HG03575 (cell line): ENCODE results near the gene MTCH1.

Experiments
- ATAC-seq: cut with Tn5 transposase; IDR thresholded peaks from one replicate; pipeline ENCODE4 v1.9.1; 2021; ENCODE audit not compliant: unreplicated experiment, insufficient number of reproducible peaks, low FRiP score; ENCODE audit errors: extremely low read depth

The MTCH1 gene

GRCh38 chr6:36938536-36938935, 47.5 kb downstream of the MTCH1 start:
- no peak for ATAC-seq

GRCh38 chr6:36937896-36938295, 48.1 kb downstream of the MTCH1 start:
- ATAC-seq = no peak

- no peak for ATAC-seq
Observed at GRCh38 chr6:36936824-36937223, 49.2 kb downstream of the MTCH1 start.

GRCh38 chr6:36934901-36935300, 51.1 kb downstream of the MTCH1 start:
- ATAC-seq = no peak

GRCh38 chr6:36933519-36933918, 52.5 kb downstream of the MTCH1 start:
- ATAC-seq = no peak

GRCh38 chr6:36933102-36933501, 52.9 kb downstream of the MTCH1 start:
- no peak for ATAC-seq

- ATAC-seq = no peak
Observed at GRCh38 chr6:36930483-36930882, 55.5 kb downstream of the MTCH1 start.

- ATAC-seq = no peak
Observed at GRCh38 chr6:36929607-36930006, 56.4 kb downstream of the MTCH1 start.

GRCh38 chr6:36929152-36929551, 56.8 kb downstream of the MTCH1 start:
- ATAC-seq = no peak

- ATAC-seq = no peak
Observed at GRCh38 chr6:36928547-36928918, 57.5 kb downstream of the MTCH1 start.

- no peak for ATAC-seq
Observed at GRCh38 chr6:36927691-36928546, 58.1 kb downstream of the MTCH1 start.

- ATAC-seq = no peak
Observed at GRCh38 chr6:36926708-36927513, 59.1 kb downstream of the MTCH1 start.

GRCh38 chr6:36925809-36926208, 60.2 kb downstream of the MTCH1 start:
- ATAC-seq = no peak

- no peak for ATAC-seq
Observed at GRCh38 chr6:36924778-36925374, 61.1 kb downstream of the MTCH1 start.

- no peak for ATAC-seq
Observed at GRCh38 chr6:36924131-36924530, 61.9 kb downstream of the MTCH1 start.

- no peak for ATAC-seq
Observed at GRCh38 chr6:36920546-36920945, 65.5 kb downstream of the MTCH1 start.

GRCh38 chr6:36920049-36920448, 65.9 kb downstream of the MTCH1 start:
- ATAC-seq = no peak
